Gastrocnemius medialis (tissue), 4 donors: ENCODE results near the gene GRIK4.

ENCODE experiments used
- CTCF ChIP-seq, 5 experiments: fragments of 450-650 bp in 3 of 5; fragments of 200-600 bp in 2 of 5; sonication (generic) in 2 of 5; IDR thresholded peaks in 4 of 5; conservative IDR thresholded peaks in 1 of 5; 1 replicate in 4 of 5; 2 replicates in 1 of 5; pipeline ENCODE4 v1.5.1; 2016 to 2019; ENCODE audit warnings: antibody characterized with exemption in 5 of 5, mild to moderate bottlenecking in 3 of 5, moderate library complexity in 3 of 5
- POLR2A ChIP-seq, 2 donors: fragments of 450-650 bp; IDR thresholded peaks; one replicate each; pipeline ENCODE4 v1.6.1; 2017; ENCODE audit warnings: antibody characterized with exemption in 2 of 2, mild to moderate bottlenecking in 2 of 2, moderate library complexity in 2 of 2

GRCh38 chr11:120747850-120748814 lies 236.6 kb downstream of the GRIK4 start:
- TF ChIP-seq POLR2A (IDR thresholded peaks at IDR 0.05), result no peak
- TF ChIP-seq CTCF (IDR thresholded peaks at IDR 0.05 in 4 of 5, conservative IDR thresholded peaks at IDR 0.05 in 1 of 5), result no peak
